HCT116 (cell line): ENCODE results near the gene LRATD1. TPM values are rescaled to one million over a fixed set of nuclear protein-coding genes. Genes with fewer than 3 reads are reported as not detected.

Source experiments
- ATAC-seq: fragments of 200-7000 bp; cut with Tn5 transposase; 2 replicates; pipeline ENCODE4 v1.9.1; 2020; ENCODE audit warnings: mild to moderate bottlenecking, moderate library complexity
- BruUV-seq: library from RNA; stranded (reverse); fragments of 400-500 nt; replicated peaks from 2 replicates; lab custom pipeline; 2021; lab: Mats Ljungman, UMichigan
- CTCF ChIA-PET: fragments of 300-600 bp; sonication (Branson Sonifier 250); formaldehyde crosslinking; loops from one replicate; lab custom pipeline; 2021; ENCODE audit warnings: antibody characterized with exemption; lab: Charles Lee
- POLR2A ChIA-PET: fragments of 300-600, 350-600 bp; sonication (Branson Sonifier 250); formaldehyde crosslinking; loops from one replicate; lab custom pipeline; 2021; ENCODE audit warnings: antibody characterized with exemption; lab: Charles Lee
- RAD21 ChIA-PET, 2 experiments: fragments of 300-600 bp; sonication (Branson Sonifier 250); formaldehyde crosslinking; loops; one replicate each; lab custom pipeline; 2023; ENCODE audit warnings: low total read pairs in 2 of 2; ENCODE audit not compliant: uncharacterized antibody in 2 of 2, unreplicated experiment in 2 of 2, low non-redundant PET in 1 of 2; lab: Charles Lee
- DNase-seq: peaks from one replicate; pipeline ENCODE4 v3.0.0-alpha.2; 2010; ENCODE audit warnings: low read depth, low spot score
- H2AFZ ChIP-seq: fragments of 200-600 bp; shearing (Covaris generic), sonication (generic); 2 replicates; pipeline ENCODE4 v1.6.1; 2017; ENCODE audit warnings: low read depth, mixed run types, mixed read lengths, antibody characterized with exemption, low read length; ENCODE audit not compliant: poor library complexity, severe bottlenecking
- H3K27ac ChIP-seq: 2 replicates; pipeline ENCODE4 v1.5.1; 2012; ENCODE audit warnings: low read depth, low read length
- H3K27me3 ChIP-seq: fragments of 200-600 bp; sonication (generic); 2 replicates; pipeline ENCODE4 v1.6.1; 2016; ENCODE audit warnings: mixed run types, low read length, mixed read lengths; ENCODE audit not compliant: insufficient read depth
- H3K36me3 ChIP-seq, 2 experiments: fragments of 200-500 bp in 1 of 2; fragments of 200-600 bp in 1 of 2; sonication (Bioruptor generic) in 1 of 2; sonication (generic) in 1 of 2; 2 replicates each; pipeline versions ENCODE4 v1.5.1 to v1.6.1; 2014 to 2016; ENCODE audit warnings: low read length in 2 of 2, inconsistent platforms in 1 of 2, mixed read lengths in 1 of 2, mixed run types in 1 of 2; ENCODE audit not compliant: insufficient read depth in 2 of 2, control insufficient read depth in 1 of 2
- H3K4me1 ChIP-seq, 2 experiments: fragments of 200-600 bp in 1 of 2; sonication (generic) in 1 of 2; 2 replicates each; pipeline versions ENCODE4 v1.5.1 to v1.6.1; 2012 to 2017; ENCODE audit warnings: low read length in 2 of 2, inconsistent platforms in 1 of 2, mild to moderate bottlenecking in 1 of 2, mixed read lengths in 1 of 2, mixed run types in 1 of 2, moderate library complexity in 1 of 2; ENCODE audit not compliant: insufficient read depth in 2 of 2, control insufficient read depth in 1 of 2
- H3K4me2 ChIP-seq: fragments of 200-600 bp; sonication (generic); 2 replicates; pipeline ENCODE4 v1.6.1; 2017; ENCODE audit warnings: mixed run types, low read length, mixed read lengths
- H3K4me3 ChIP-seq, 2 experiments: fragments of 200-600 bp in 1 of 2; sonication (generic) in 1 of 2; replicated peaks in 1 of 2; 2 replicates each; pipeline ENCODE4 v1.5.1; 2011 to 2016; ENCODE audit warnings: low read length in 2 of 2, control low read depth in 1 of 2, low read depth in 1 of 2, mild to moderate bottlenecking in 1 of 2, mixed read lengths in 1 of 2, mixed run types in 1 of 2
- H3K79me2 ChIP-seq: fragments of 200-600 bp; sonication (generic); 2 replicates; pipeline ENCODE4 v1.6.1; 2017; ENCODE audit warnings: mild to moderate bottlenecking, mixed run types, low read length, moderate library complexity, mixed read lengths; ENCODE audit not compliant: insufficient read depth
- H3K9ac ChIP-seq: fragments of 200-600 bp; sonication (generic); 2 replicates; pipeline ENCODE4 v1.6.1; 2016; ENCODE audit warnings: low read length, mixed read lengths
- H3K9me2 ChIP-seq: fragments of 200-600 bp; sonication (generic), shearing (Covaris generic); 2 replicates; pipeline ENCODE4 v1.6.1; 2017; ENCODE audit warnings: mixed run types, mild to moderate bottlenecking, moderate library complexity; ENCODE audit not compliant: insufficient read depth
- H3K9me3 ChIP-seq, 2 experiments: fragments of 200-500 bp in 1 of 2; fragments of 200-600 bp in 1 of 2; sonication (Bioruptor generic) in 1 of 2; sonication (generic) in 1 of 2; 2 replicates each; pipeline ENCODE4 v1.6.1; 2014 to 2017; ENCODE audit warnings: low read length in 2 of 2, mixed read lengths in 2 of 2, inconsistent platforms in 1 of 2, low read depth in 1 of 2, mild to moderate bottlenecking in 1 of 2, mixed run types in 1 of 2, moderate library complexity in 1 of 2; ENCODE audit not compliant: control insufficient read depth in 1 of 2, insufficient read depth in 1 of 2
- H4K20me1 ChIP-seq: fragments of 200-600 bp; sonication (generic), shearing (Covaris generic); 2 replicates; pipeline ENCODE4 v1.6.1; 2017; ENCODE audit warnings: mixed run types, mild to moderate bottlenecking, moderate library complexity; ENCODE audit not compliant: insufficient read depth
- EZH2 ChIP-seq: fragments of 200-600 bp; sonication (generic); IDR thresholded peaks from 2 replicates; pipeline ENCODE4 v1.6.1; 2017; ENCODE audit warnings: antibody characterized with exemption, mixed run types
- EZH2phosphoT487 ChIP-seq: fragments of 200-600 bp; IDR thresholded peaks from 2 replicates; pipeline ENCODE4 v1.6.1; 2018; ENCODE audit warnings: antibody characterized with exemption, borderline replicate concordance
- FOSL1 ChIP-seq: IDR thresholded peaks from 2 replicates; pipeline ENCODE4 v1.6.1; 2012; ENCODE audit warnings: low read depth
- POLR2A ChIP-seq: IDR thresholded peaks from 2 replicates; pipeline ENCODE4 v1.7.0; 2011; ENCODE audit warnings: borderline replicate concordance; ENCODE audit not compliant: insufficient read depth, insufficient read length; ENCODE audit errors: extremely low read depth
- POLR2AphosphoS5 ChIP-seq: IDR thresholded peaks from 2 replicates; pipeline ENCODE4 v1.6.1; 2011; ENCODE audit warnings: mild to moderate bottlenecking, low read depth, low read length, moderate library complexity
- RAD21 ChIP-seq: IDR thresholded peaks from 2 replicates; pipeline ENCODE4 v1.6.1; 2012; ENCODE audit warnings: low read depth, mild to moderate bottlenecking
- SP1 ChIP-seq: IDR thresholded peaks from 2 replicates; pipeline ENCODE4 v1.6.1; 2012; ENCODE audit warnings: low read depth
- SRF ChIP-seq: IDR thresholded peaks from 2 replicates; pipeline ENCODE4 v1.6.1; 2012; ENCODE audit warnings: low read depth
- intact Hi-C: fragments of 100-400 bp; cut with micrococcal nuclease; formaldehyde crosslinking; loops from 2 replicates; pipeline ENCODE4 v1.10.0; 2022
- total RNA-seq: library from RNA; stranded (reverse); gene quantifications from one replicate; pipeline ENCODE4 v1.2.1, GENCODE V29; 2021; ENCODE audit not compliant: unreplicated experiment
- TF ChIP-seq, protein P1 (sequence below): IDR thresholded peaks from 2 replicates; pipeline ENCODE4 v1.6.1; 2012; ENCODE audit warnings: low read depth

Gene LRATD1
- total RNA-seq, 1 experiment from 2014 or later: 0.07 TPM

DNA sequence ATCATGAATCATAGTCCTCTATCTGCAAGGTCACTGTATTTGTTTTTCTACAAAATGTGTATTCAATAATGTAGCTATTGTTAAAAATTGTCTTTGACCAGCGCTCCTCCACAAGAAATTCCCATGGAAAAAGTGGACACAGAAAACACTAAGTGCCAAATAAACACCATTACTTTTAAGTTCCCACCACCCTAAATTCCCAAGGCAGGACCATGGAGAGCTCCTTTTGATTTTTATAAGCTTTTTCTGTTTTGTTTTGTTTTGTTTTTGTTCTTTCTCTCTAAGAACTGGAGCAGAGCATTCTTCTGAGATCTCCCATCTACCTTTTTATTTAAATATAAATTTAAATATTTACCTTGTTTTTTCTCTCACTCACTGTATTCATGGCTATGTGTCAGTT lies 44.5 kb downstream of the LRATD1 start:
- no peak overlapping the region for H3K27ac ChIP-seq
- ChIA-PET CTCF (no interaction called here), POLR2A (no interaction called here), RAD21 (no interaction called here)
- intact Hi-C loops: no loop called here
- H3K4me3 ChIP-seq: no peak overlapping the region
- H3K4me2 ChIP-seq: no peak overlapping the region
- BruUV-seq: no TSS peak
- no peak for ATAC-seq
- no peaks in the 10 kb centered on the region for H3K79me2 ChIP-seq
- H3K4me1 ChIP-seq: no peaks in the 10 kb centered on the region
- no peak overlapping the region for H2AFZ ChIP-seq
- H3K9me2 ChIP-seq: no peaks in the 10 kb centered on the region
- no peaks in the 10 kb centered on the region for H3K27me3 ChIP-seq
- H3K9ac ChIP-seq: no peak overlapping the region
- no peaks in the 10 kb centered on the region for H4K20me1 ChIP-seq
- no peaks in the 10 kb centered on the region for H3K36me3 ChIP-seq
- TF ChIP-seq FOSL1: no peak
- TF ChIP-seq, protein P1, sequence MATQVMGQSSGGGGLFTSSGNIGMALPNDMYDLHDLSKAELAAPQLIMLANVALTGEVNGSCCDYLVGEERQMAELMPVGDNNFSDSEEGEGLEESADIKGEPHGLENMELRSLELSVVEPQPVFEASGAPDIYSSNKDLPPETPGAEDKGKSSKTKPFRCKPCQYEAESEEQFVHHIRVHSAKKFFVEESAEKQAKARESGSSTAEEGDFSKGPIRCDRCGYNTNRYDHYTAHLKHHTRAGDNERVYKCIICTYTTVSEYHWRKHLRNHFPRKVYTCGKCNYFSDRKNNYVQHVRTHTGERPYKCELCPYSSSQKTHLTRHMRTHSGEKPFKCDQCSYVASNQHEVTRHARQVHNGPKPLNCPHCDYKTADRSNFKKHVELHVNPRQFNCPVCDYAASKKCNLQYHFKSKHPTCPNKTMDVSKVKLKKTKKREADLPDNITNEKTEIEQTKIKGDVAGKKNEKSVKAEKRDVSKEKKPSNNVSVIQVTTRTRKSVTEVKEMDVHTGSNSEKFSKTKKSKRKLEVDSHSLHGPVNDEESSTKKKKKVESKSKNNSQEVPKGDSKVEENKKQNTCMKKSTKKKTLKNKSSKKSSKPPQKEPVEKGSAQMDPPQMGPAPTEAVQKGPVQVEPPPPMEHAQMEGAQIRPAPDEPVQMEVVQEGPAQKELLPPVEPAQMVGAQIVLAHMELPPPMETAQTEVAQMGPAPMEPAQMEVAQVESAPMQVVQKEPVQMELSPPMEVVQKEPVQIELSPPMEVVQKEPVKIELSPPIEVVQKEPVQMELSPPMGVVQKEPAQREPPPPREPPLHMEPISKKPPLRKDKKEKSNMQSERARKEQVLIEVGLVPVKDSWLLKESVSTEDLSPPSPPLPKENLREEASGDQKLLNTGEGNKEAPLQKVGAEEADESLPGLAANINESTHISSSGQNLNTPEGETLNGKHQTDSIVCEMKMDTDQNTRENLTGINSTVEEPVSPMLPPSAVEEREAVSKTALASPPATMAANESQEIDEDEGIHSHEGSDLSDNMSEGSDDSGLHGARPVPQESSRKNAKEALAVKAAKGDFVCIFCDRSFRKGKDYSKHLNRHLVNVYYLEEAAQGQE: peak; percentile 14; the same call in 1 of the 2 replicates
- H3K9me3 ChIP-seq: peaks cover 0 to 3% of the 10 kb centered on the region in 2 experiments; a peak in 2 of 4 replicates
- DNase-seq: no peak

DNA sequence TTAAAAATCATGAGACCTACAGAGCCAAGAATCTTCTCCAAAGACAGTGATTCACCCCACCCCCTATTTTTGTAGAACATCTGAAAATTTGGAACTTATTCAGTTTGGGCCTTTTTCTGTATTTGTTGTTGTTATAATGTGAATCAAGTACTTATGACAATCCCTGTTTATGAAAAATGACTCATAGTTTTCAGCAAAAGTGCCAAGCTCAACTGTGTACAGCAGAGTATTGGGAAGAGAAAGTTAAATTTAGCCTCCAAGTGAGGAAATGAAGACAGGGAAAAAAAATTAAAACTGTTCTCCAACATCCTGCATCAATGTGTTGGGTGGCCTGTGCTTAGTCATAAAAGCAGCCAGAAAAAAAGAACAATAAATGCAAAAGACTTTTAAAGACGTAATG lies 46.2 kb downstream of the LRATD1 start:
- no peak overlapping the region for H2AFZ ChIP-seq
- no peak overlapping the region for H3K4me3 ChIP-seq
- H4K20me1 ChIP-seq: no peaks in the 10 kb centered on the region
- RAD21 ChIA-PET: no interaction called here
- ATAC-seq (no peak), DNase-seq (no peak)
- no peaks in the 10 kb centered on the region for H3K9me2 ChIP-seq
- intact Hi-C loops: no loop called here
- CTCF ChIA-PET: no interaction called here
- H3K79me2 ChIP-seq: no peaks in the 10 kb centered on the region
- POLR2A ChIA-PET: no interaction called here
- H3K9me3 ChIP-seq: peaks cover 0 to 3% of the 10 kb centered on the region in 2 experiments; a peak in 2 of 4 replicates
- TF ChIP-seq POLR2AphosphoS5 (no peak), SRF (no peak), EZH2phosphoT487 (no peak), EZH2 (no peak), SP1 (no peak), POLR2A (no peak), RAD21 (no peak)
- no peak overlapping the region for H3K4me2 ChIP-seq
- H3K27ac ChIP-seq: no peak overlapping the region
- no peak overlapping the region for H3K9ac ChIP-seq
- H3K27me3 ChIP-seq: no peaks in the 10 kb centered on the region
- no peaks in the 10 kb centered on the region for H3K4me1 ChIP-seq
- no peaks in the 10 kb centered on the region for H3K36me3 ChIP-seq
- BruUV-seq: no TSS peak
